Bronchial epithelial cell (primary cell): Measurements from ENCODE around the gene ZP4. TPM values are rescaled to one million over a fixed set of nuclear protein-coding genes. Genes with fewer than 3 reads are reported as not detected.

Source experiments
- DNase-seq: peaks from one replicate; pipeline ENCODE4 v3.0.0-alpha.2; 2010; ENCODE audit warnings: low read depth
- FAIRE-seq: peaks from 2 replicates; lab custom pipeline; 2011; peaks lifted over from hg19 to GRCh38; lab: Jason Lieb, UNC
- H3K27me3 ChIP-seq: 2 replicates; pipeline ENCODE4 v1.5.1; 2011; ENCODE audit warnings: low read length; ENCODE audit not compliant: control insufficient read depth, insufficient read depth
- H3K36me3 ChIP-seq: 2 replicates; pipeline ENCODE4 v1.5.1; 2011; ENCODE audit warnings: low read length; ENCODE audit not compliant: control insufficient read depth, insufficient read depth
- H3K4me3 ChIP-seq: 2 replicates; pipeline ENCODE4 v1.5.1; 2011; ENCODE audit warnings: mild to moderate bottlenecking, low read depth, low read length, control low read depth
- total RNA-seq: library from RNA; depleted of rRNA; stranded (reverse); fragments of >200 nt; gene quantifications from 2 replicates; pipeline ENCODE4 v1.2.1, GENCODE V29; 2014
- TF ChIP-seq, protein P1 (sequence below): IDR thresholded peaks from 2 replicates; pipeline ENCODE4 v1.5.1; 2011; ENCODE audit warnings: mild to moderate bottlenecking, moderate library complexity, low read length, control low read depth, inconsistent platforms; ENCODE audit not compliant: insufficient read depth, severe bottlenecking

Gene ZP4
- total RNA-seq, 1 donor from 2014 or later, result not detected

DNA sequence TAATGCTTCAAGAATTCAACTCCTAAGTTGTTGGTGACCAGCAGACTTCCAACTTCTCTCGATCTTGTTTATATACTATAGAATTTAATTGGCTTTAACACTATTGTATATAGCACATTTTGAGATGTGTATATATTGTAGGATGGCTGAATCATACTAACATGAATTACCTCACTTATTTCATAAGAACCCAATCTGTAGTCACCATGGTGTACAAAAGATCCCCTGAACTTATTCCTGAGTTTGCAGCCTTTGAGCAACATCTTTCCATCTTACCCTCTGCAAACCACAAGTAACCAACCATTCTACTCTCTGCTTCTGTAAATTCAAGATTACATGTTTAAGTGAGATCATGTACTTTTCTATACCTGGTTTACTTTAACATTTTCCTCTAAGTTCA lies 12.3 kb downstream of the ZP4 start:
- Histone ChIP-seq H3K27me3 (no peaks in the 10 kb centered on the region), H3K36me3 (no peaks in the 10 kb centered on the region), H3K4me3 (no peak overlapping the region)
- FAIRE-seq (no peak), DNase-seq (peak; percentile 61)
- TF ChIP-seq, protein P1, sequence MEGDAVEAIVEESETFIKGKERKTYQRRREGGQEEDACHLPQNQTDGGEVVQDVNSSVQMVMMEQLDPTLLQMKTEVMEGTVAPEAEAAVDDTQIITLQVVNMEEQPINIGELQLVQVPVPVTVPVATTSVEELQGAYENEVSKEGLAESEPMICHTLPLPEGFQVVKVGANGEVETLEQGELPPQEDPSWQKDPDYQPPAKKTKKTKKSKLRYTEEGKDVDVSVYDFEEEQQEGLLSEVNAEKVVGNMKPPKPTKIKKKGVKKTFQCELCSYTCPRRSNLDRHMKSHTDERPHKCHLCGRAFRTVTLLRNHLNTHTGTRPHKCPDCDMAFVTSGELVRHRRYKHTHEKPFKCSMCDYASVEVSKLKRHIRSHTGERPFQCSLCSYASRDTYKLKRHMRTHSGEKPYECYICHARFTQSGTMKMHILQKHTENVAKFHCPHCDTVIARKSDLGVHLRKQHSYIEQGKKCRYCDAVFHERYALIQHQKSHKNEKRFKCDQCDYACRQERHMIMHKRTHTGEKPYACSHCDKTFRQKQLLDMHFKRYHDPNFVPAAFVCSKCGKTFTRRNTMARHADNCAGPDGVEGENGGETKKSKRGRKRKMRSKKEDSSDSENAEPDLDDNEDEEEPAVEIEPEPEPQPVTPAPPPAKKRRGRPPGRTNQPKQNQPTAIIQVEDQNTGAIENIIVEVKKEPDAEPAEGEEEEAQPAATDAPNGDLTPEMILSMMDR, result no peak

DNA sequence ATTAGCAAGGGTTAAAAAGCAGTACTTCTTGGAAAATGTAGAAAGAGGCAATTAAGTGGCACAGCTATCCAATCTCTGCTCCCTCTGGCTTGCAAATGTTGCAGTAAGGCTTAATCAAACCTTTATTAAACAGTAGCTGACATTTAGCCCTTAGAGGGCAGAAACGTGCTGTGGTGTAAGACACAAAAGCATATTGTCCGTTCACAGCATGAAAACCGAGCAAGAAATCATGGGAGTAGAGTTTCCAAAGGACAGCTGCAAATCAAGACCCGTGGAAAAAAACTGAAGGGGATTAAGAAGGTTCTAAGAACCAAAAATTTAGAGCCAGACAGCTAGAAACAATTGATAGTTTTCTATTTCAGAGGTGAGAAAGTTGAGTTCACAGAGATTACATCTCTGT lies 13.1 kb downstream of the ZP4 start:
- FAIRE-seq (no peak), DNase-seq (no peak)
- TF ChIP-seq, protein P1, result no peak
- Histone ChIP-seq H3K4me3 (no peak overlapping the region), H3K27me3 (no peaks in the 10 kb centered on the region), H3K36me3 (no peaks in the 10 kb centered on the region)

DNA sequence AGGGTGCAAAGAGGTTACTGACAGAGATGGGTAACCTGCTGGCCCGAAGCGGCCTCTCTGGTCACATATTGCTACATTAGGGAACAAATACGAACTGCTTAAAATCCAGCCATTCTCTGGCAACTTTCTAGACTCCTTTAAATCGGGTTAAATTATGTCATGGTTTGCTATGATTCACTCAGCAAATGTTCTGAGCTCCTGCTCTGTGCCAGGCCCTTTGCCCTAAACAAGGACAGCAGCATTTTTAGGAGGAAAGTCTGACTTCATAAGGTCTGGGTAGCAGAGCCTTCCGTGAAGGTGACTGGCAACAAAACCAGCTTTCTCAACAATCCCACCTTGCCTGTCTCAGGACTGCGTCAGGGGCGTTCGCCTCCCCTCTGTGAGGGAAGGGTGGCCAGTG lies 15.4 kb downstream of the ZP4 start:
- TF ChIP-seq, protein P1, result no peak
- Histone ChIP-seq H3K27me3 (no peaks in the 10 kb centered on the region), H3K36me3 (no peaks in the 10 kb centered on the region), H3K4me3 (no peak overlapping the region)
- peak; percentile 73 for FAIRE-seq
- peak; percentile 37 for DNase-seq

DNA sequence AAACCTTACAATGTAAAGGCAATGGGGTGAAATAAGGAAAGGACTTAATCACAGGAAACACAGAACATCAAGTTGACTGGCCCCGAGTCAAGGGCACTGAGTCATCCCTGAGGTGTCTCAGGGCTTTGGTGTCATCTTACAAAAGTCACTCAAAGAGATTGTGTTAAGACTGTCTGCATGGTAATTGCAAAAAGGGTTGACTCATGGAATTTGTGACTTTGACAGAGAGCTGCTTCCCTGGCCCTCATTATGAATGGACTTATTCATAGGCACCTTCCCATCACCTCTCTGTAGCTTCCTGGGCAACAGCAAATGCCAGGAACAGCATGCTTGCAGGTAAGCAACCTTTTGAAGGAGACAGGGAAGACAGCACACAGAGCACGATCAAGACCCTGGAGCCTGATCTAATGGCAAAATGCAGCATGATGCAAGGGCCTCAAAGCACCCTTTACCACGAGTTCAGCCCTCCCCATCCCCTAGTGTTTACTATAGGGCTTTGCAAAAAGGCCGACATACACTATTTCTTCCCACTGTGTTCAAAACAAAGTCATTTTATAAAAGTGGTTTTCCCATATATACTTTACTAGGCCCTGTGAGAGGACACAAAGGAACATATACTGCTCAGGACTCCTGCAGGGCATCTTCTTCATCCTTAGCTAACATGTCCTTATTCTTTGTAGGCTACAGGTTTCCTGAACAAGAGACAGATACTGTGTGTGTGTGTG lies 17.1 kb downstream of the ZP4 start:
- DNase-seq (peak; percentile 96), FAIRE-seq (peak; percentile 98)
- H3K27me3 ChIP-seq, result no peaks in the 10 kb centered on the region
- TF ChIP-seq, protein P1, result no peak
- no peaks in the 10 kb centered on the region for H3K36me3 ChIP-seq
- H3K4me3 ChIP-seq, result no peak overlapping the region

DNA sequence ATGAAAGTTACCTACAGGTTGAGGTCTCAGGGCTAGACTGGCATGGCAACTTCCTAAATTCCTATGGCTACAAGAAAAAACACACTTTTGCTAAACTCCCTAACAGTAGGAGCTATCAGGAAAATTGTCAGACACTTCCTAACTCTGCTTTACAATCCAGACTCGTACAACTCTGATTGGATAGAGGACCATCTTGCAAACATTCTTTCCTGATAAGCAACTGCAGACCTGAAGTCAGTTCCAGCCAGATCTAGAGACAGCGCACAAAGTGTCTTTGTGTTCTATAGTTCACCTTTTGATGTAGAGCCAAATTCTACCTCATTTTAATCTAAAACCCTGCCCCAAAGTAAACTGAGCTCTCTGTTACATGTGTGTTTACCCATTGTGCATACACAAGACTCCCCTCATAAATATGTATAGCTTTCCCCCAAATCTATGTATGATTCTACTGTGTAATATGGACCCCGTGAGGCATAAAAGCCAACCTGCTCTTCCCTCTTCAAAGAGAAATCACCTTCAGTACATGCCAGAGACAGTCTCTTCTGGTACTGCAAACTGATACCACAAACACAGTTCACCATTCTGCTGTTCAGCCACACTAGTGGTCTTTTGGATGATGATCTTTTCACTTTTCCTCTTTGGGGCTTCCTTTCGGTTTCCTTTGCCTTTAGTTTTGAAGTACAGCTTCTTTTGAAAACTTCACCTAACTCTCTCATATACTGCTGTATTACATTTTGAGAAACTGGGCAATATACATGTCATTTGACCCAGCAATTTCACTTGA lies 21.7 kb downstream of the ZP4 start:
- TF ChIP-seq, protein P1, result no peak
- FAIRE-seq (no peak), DNase-seq (no peak)
- H3K4me3 ChIP-seq, result no peak overlapping the region
- no peaks in the 10 kb centered on the region for H3K27me3 ChIP-seq
- no peaks in the 10 kb centered on the region for H3K36me3 ChIP-seq
